HL-60/S4 treated with phorbol 12-myristate 13-acetate at 8.2 ng/mL for 4 days and 3 days (cell line): ENCODE data around the gene SHC3.

Experiments used
- in situ Hi-C: fragments of 300-500 bp; cut with MboI; formaldehyde crosslinking; loops from 2 replicates; pipeline ENCODE4 v1.15.0; 2022; ENCODE audit warnings: low sequenced_read_pairs

The SHC3 gene

GRCh38 chr9:89160806-89161205 is 17.8 kb downstream of the SHC3 start:
- in situ Hi-C loops, result no loop called here

DNA sequence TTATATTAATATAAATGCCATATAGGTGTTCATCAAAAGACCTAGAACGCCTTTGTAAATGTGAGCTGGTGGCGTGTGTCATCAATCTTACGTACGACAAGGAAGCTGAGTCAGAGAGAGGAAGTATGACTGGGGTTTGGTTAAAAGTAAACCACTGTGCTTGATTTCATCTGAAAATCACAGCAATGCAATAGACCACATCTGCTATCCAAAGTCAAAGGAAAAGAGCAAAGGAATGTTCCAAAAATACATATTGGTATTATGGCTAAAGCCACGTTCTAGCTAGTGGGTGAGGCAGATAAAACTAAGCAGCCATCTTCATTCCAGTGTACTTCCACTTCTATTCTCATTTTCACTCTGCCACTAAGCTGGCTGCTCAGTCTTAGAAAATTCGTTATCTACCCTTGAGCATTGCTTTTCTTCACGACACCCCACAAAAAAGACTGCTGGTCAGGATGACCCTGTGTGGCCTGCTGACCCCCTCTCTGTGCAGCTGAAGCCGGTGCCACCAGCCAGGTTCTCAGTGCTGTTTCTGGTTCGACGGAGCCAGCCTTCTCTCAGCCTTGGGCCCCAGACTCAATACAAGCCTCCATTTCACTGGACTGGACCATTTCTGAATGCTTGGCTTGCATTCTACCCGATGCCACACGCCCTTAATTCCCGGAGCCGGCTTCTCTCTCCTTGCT is 23.8 kb downstream of the SHC3 start:
- in situ Hi-C loops, result no loop called here

DNA sequence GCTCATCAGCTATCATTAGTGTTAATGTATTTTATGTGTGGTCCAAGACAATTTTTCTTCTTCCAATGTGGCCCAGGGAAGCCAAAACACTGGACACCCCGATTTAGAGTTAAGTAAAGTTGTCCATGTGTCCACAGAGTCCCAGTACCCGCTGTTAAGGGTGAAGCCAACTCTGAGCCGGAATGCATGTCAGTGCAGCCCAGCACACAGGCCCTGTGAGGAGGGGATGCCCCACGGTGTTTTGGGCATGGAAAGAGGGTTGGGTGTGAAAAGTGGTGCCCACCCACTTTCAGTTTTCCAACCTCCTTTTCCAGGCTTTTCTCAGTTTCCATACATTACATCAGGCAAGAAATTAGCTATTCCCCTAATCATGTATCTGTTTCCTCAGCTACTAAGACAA is 24.4 kb downstream of the SHC3 start:
- in situ Hi-C loops, result no loop called here

GRCh38 chr9:89153232-89154017 is 25.2 kb downstream of the SHC3 start:
- in situ Hi-C loops, result no loop called here

- in situ Hi-C loops, result no loop called here
Measured at GRCh38 chr9:89149726-89150125, 28.9 kb downstream of the SHC3 start.

DNA sequence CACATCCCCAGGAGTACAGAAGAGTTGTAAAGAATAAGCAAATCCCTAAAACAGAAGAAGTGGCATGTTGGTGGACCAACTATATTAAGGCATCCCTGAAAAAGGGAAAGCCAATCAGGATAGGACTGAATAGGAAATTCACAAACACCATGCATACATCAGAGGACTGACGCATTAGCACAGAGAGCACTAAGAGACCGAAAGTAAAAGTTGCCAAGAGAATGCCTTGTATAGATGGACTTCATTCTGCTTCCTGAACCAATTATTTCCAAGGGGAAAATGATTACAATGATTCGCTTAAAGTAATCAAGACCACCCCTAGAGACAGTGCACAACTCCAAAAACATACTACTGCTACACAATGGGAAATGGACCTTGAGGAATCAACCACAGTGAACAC is 33.5 kb downstream of the SHC3 start:
- in situ Hi-C loops, result no loop called here

GRCh38 chr9:89144238-89144637 is 34.4 kb downstream of the SHC3 start:
- in situ Hi-C loops, result no loop called here

- in situ Hi-C loops, result no loop called here
Measured at GRCh38 chr9:89143266-89143665, 35.4 kb downstream of the SHC3 start.

GRCh38 chr9:89139455-89139854 is 39.2 kb downstream of the SHC3 start:
- in situ Hi-C loops, result no loop called here

DNA sequence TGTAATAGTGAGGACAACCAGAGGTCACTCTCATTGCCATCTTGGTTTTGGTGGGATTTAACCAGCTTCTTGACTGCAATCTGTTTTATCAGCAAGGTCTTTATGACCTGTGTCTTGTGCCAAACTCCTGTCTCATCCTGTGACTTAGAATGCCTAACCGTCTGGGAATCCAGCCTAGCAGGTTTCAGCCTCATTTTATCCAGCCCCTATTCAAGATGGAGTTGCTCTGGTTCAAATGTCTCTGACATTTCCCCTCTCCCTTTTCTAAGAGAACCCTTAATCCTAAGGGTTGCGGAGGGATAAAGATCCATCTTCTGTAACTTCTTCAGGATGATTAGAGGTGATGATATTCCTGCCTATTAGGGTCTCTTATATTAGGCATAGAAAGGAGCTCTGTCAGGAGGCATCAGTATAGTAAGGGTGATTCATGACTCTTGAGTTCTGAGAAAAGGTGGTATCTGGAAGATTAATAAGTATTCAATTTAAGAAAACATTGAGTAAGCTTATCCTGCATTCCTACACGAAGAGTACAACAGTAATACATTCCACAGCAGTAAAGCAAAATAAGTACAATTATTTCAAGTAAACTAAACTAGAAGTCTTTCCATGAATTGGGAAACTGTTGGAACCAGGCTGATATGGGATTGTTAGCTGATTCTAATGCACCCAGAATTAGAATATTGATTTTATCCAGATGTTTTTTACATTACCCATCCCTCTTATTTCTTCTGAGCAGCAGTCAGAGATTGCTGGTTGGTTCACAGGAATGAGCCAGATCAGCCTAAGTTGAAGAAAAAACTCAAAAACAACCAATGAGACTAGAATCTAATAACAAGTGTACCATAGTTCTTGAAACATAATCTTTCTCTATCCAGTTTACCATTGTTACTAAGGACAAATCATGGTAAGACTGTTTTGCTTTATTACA is 39.9 kb downstream of the SHC3 start:
- in situ Hi-C loops, result no loop called here

DNA sequence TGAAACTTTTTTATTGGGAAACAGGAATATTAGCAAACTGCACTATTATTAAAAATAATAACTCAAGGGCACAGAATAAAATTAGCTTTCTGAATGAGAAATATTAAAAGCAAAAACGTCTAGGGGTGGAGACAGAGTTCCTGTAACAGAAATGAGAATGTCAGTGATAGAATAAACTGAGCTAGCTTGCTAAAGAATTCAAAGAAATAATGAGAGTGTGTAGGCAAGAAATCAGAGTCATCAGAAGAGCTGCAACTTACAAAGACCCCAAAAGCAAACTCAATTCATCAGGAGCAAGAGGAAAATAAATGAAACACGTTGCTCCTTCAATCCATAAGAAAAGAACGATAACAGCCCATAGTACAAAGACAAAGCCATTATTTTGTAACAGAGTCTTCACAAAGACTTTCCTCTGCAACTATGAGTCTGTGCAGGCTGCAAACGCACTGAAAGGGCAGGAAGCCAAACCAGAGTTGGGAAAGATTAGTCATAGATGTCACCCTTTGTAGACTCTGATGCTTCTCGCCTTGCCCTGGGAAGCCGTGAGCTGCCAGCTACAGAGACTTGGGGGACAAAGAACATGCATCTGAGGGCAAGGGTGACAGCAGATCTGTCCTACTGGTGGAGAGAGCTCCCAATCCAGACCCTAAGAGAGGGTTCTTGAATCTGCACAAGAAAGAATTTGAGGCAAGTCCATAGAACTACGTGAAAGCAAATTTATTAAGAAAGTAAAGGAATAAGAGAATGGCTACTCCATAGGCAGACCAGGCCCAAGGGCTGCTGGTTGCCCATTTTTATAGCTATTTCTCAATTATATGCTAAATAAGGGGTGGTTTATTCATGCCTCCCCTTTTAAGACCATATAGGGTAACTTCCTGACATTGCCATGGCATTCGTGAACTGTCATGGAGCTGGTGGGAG is 40.8 kb downstream of the SHC3 start:
- in situ Hi-C loops, result no loop called here

DNA sequence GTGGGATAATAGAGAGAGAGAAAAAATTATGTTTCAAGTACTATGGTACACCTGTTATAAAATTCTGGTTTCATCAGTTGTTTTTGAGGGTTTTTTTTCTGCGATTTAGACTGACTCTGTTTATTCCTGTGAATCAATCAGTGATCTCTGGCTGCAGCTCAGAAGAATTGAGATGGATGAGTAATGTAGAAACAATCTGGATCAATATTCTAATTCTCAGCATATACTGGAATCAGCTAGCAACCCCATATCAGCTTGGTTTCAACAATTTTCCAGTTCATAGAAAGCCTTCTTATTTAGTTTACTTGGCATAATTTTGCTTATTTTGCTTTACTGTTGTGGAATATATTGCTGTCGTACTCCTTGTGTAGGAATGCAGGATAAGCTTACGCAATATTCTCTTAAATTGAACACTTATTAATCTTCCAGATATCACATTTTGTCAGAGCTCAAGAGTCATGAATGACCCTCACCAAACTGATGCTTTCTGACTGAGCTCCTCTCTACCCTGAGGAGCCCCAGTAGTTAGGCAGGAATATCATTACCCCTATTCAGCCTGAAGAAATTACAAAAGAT is 42.9 kb downstream of the SHC3 start:
- in situ Hi-C loops, result no loop called here

DNA sequence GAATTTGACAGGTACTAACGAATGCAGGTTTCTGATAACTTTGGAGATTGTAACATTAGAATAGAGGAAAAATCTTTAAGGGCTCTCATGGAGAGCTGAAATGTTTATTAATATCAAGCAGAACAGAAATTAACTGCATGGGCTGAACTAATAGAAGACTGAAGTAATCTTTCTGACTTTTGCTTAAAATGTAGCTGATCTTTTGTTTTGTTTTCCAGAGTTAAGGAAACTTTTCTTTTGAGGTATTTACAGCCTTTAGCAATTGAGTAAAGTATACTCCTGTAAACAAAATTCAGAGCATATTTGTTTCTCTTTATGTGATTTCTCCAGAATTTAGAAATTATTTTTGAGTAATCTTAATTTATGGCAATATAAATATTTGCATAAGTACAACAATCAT is 43.9 kb downstream of the SHC3 start:
- in situ Hi-C loops, result no loop called here

- in situ Hi-C loops, result no loop called here
Measured at GRCh38 chr9:89122949-89123348, 55.7 kb downstream of the SHC3 start.

GRCh38 chr9:89120704-89121103 is 57.9 kb downstream of the SHC3 start:
- in situ Hi-C loops, result no loop called here

GRCh38 chr9:89116805-89117192 is 61.8 kb downstream of the SHC3 start:
- in situ Hi-C loops, result no loop called here

- in situ Hi-C loops, result no loop called here
Measured at GRCh38 chr9:89116064-89116804, 62.4 kb downstream of the SHC3 start.

- in situ Hi-C loops, result no loop called here
Measured at GRCh38 chr9:89115426-89115825, 63.2 kb downstream of the SHC3 start.

DNA sequence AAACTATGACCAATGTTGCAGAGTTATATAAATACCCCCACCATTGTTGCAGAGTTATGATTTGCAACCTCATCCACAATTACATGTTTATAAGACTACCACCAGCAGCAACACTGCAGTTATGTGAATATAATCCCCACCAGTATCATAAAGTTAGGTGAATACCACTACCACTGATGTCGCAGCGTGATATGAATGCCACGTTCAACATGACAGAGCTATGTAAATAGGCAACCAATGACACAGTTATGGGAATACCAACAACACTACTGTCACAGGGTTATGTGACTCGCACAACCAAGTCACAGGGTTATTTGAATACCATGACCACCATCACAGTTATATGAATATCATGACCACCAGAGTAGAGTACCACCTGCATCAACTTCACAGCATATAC is 63.9 kb downstream of the SHC3 start:
- in situ Hi-C loops, result no loop called here
